ENCODE results near the gene DRG2.

The DRG2 gene

DNA sequence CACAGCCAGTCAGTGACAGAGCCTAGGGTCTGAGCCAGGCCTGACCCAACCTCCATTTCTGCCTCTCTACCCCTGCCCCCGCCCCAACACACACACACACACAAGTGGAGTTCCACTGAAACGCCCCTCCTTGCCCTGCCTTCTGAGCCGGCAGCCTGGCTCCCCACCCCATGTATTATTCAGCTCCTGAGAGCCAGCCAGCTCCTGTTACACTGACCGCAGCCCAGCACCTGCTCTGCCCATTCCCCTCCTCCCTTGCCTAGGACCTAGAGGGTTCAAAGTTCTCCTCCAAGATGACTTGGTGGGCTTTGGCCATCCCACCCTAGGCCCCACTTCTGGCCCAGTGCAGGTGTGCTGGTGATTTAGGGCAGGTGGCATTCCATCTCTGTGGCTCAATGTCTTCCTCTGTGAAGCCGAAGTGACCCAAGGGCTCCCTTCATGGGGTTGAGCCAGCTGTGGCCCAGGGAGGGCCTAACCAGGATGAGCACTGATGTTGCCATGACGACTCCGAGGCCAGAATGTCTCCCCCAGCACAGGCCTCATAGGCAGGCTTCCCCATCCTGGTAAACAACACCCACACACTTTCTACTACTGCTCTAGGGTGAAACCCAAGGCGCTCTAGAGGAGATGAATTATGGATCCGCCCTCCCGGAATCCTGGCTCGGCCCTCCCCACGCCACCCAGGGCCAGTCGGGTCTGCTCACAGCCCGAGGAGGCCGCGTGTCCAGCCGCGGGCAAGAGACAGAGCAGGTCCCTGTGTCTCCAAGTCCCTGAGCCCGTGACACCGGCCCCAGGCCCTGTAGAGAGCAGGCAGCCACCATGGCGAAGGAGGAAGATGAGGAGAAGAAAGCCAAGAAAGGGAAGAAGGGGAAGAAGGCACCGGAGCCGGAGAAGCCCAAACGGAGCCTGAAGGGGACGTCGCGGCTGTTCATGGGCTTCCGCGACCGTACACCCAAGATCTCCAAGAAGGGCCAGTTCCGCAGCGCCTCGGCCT, 30.5 kb downstream of the DRG2 start:
- DNase-seq: no peak

DNA sequence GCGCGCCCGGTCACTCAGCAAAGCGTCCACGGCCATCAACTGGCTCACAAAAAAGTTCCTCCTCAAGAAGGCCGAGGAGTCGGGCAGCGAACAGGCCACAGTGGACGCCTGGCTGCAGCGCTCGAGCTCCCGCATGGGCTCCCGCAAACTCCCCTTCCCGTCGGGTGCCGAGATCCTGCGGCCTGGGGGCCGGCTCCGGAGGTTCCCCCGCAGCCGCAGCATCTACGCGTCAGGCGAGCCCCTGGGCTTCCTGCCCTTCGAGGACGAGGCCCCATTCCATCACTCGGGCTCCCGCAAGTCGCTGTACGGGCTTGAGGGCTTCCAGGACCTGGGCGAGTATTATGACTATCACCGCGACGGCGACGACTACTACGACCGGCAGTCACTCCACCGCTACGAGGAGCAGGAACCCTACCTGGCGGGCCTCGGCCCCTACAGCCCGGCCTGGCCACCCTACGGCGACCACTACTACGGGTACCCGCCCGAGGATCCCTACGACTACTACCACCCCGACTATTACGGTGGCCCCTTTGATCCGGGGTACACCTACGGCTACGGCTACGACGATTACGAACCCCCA, 31.5 kb downstream of the DRG2 start:
- DNase-seq: no peak

DNA sequence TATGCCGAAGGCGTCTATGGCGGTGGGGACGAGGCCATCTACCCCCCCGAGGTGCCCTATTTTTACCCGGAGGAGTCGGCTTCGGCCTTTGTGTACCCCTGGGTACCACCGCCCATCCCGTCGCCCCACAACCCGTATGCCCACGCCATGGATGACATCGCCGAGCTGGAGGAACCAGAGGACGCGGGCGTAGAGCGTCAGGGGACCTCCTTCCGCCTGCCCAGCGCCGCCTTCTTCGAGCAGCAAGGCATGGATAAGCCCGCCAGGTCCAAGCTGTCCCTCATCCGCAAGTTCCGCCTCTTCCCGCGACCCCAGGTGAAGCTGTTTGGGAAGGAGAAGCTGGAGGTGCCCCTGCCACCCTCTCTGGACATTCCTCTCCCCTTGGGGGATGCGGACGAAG, 32.2 kb downstream of the DRG2 start:
- DNase-seq: no peak

DNA sequence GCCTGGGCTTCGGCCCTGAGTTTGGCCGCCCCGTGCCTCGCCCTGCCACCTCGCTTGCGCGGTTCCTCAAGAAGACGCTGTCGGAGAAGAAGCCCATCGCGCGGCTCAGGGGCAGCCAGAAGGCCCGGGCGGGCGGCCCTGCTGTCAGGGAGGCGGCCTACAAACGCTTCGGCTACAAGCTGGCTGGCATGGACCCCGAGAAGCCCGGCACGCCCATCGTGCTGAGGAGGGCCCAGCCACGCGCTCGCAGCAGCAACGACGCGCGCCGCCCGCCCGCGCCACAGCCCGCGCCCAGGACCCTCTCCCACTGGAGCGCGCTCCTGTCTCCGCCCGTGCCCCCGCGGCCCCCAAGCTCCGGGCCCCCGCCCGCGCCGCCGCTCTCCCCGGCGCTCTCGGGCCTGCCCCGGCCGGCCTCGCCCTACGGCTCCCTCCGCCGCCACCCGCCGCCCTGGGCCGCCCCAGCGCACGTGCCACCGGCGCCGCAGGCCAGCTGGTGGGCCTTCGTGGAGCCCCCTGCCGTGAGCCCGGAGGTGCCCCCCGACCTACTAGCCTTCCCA, 32.8 kb downstream of the DRG2 start:
- no peak for DNase-seq

DNA sequence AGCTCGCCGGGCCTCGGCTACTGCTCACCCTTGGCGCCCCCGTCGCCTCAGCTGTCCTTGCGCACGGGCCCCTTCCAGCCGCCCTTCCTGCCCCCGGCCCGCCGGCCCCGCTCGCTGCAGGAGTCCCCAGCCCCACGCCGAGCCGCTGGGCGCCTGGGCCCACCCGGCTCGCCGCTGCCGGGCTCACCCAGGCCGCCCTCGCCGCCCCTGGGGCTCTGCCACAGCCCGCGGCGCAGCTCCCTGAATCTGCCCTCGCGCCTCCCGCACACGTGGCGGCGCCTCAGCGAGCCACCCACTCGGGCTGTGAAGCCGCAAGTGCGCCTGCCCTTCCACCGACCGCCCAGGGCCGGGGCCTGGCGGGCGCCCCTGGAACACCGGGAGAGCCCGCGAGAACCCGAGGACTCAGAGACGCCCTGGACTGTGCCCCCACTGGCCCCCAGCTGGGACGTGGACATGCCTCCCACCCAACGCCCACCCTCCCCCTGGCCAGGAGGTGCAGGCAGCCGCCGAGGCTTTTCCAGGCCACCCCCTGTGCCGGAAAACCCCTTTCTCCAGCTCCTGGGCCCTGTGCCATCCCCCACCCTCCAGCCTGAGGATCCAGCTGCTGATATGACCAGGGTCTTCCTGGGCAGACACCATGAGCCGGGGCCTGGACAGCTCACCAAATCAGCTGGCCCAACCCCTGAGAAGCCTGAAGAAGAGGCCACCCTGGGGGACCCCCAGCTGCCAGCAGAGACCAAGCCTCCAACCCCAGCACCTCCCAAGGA, 33.6 kb downstream of the DRG2 start:
- DNase-seq: no peak

DNA sequence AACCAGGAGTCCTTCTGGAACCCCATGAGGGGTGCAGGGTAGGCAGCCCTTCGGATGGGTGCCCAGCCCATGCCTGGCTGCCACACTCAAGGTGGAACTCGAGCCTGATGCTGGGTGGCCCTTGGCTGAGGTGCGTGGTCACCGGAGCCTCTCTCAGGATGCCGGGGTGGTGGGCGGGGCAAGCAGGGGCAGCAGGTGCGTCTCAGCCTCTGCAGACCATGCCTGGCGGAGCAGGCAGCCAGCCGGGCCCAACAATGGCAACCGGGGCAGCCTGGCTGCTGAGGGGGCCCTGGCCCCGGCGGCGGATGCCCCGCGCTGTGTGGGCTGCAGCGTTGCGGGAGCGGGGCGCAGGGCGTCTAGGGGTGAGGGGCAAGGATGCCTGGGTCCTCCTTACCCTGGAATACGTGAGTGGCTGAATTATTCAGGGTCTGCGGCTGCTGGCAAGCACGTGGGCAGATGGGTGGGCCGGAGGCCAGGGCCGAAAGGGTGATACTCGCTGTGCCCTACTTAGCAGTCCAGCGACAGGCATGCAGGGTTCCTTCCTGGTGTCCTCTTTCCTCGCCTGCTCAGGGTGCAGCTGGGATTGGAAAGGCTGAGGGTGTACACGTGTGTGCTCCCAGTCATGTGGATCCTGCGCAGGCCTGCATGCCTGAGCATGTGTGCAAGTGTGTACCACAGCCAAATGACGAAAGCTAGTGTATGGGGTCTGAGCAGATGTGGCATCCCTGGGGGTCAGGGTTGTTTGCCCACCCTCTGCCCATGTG, 35.4 kb downstream of the DRG2 start:
- no peak for DNase-seq

DNA sequence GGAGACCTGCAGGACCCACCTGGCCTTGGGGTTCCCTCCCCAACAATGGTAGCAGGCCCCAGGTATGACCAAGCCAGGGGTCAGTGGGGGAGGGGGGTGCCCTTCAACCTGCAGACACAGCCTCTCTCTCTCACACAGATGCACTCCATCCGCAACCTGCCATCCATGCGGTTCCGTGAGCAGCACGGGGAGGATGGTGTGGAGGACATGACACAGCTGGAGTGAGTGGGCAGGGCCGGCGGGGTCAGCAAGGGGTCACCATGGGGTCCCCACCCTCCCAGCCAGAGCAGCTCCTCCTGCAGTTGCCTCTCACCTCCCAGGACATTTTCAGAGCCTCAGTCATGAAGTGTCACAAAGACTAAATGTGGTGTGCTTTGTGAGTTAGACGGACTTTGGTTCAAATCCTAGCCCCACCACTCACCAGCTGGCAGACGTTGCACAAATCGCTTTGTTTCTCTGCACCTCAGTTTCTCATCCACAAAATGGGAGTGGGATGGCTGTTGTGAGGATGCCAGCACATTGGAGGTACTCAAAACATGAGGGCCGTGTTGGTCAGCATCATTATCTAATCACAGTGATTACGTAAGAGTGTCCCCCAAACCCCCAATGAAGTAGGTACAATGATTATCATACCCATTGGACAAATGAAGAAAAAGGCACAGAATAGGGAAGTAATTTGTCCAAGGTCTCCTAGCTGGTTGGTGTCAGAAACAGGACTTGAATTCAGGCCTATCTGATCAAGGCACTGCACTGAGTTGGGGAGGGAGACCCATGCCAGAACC, 36.8 kb downstream of the DRG2 start:
- no peak for DNase-seq

DNA sequence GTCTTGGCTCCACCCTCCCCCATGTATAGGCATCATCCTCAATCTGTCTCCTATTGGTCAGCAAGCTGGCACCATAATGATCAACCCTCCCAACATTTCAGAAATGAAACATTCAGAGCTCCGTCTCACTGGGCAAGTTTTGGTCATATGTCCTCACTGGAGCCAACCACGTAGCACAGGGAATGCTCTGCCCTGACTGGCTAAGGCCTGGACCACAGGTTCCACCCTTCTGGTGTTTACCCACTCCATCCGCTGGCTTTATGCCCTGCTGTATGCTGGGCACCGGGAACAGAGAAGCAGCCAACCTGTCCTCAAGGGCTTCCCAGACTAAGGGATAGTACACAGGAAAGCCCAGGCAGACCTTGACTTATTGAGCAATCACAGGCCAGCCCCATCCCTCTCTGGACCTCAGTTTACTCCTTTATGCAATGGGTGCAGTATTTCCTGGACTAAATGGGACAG, 41.3 kb downstream of the DRG2 start:
- peak; percentile 33 for DNase-seq

DNA sequence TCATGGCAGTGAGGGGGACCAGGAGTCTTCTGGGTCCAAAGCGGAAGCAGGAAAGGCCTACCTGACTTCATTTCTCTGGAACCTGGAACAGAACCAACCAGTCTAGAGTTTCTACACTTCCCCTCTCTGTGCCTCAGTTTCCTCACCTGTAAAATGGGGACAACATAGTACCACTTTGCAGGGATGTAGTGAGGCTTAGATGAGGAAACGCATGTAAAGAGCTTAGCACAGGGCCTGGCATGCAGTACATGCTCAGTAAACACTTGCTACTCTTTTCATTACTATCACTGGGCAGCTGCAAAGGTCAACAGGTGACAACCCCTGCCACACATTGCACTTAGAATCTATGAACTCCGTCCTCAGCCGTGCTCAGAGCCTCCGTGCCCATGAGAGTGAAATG, 45.0 kb downstream of the DRG2 start:
- no peak for DNase-seq

DNA sequence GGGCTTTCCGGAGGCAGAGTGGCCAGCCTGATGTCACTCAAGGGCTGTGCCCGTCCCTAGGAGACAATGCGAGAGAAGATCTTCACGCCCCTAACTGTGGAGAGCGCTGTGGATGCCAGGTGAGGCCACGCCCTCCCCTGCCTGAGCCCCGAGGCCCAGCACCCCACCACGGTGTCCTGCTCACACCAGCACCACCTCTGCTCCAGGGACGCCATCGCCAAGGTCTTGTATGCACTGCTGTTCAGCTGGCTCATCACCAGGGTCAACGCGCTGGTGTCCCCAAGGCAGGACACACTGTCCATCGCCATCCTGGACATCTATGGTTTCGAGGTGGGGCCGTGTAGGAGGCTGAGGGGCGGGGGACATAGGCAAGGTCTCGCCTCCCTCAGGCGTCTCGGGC, 48.6 kb downstream of the DRG2 start:
- no peak for DNase-seq

DNA sequence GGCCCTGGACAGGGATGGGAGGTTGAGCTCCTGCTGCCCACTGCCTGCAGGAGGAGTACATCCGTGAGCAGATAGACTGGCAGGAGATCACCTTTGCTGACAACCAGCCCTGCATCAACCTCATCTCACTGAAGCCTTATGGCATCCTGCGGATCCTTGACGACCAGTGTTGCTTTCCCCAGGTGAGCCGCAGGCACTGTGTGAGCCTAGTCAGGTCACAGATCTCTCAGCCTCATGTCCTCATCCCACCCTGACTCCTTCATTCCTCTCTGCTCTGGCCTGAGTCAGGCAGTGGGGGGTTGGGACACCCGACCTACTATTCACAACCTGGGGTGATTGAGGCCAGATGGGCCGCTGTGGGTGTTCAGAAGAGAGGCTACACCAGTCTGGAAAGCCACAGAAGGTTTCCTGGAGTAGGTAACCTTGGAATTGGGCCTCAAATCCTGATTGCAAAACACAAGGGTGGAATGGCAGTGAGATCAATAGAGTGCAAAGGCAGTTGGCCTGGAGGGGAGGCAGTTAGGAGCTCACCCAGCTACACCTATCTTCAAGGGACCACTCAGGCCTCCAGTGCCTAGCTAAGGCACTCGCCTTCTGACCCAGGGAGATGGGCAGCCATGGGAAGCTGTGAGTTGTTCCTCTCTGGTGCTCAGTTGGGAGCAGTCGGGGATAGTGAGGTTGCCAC, 50.5 kb downstream of the DRG2 start:
- DNase-seq: no peak

DNA sequence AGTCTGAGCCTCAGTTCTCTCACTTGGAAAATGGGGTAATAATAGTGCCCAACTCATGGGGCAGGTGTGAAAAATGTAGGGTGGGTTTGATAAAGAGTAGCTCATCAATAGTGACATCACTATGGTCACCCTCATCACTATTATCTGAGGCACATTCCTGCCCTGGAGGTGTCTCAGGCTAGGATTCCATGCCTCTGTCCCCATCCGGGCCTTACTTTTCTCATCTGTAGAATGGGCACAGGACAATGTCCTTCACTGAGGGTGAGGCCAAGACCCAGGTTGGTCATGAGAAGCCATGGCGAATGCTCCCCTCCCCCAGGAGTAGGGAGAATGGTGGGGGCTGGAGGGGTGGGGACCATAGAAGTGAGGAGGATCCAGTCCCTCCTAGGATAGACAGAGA, 51.3 kb downstream of the DRG2 start:
- no peak for DNase-seq

DNA sequence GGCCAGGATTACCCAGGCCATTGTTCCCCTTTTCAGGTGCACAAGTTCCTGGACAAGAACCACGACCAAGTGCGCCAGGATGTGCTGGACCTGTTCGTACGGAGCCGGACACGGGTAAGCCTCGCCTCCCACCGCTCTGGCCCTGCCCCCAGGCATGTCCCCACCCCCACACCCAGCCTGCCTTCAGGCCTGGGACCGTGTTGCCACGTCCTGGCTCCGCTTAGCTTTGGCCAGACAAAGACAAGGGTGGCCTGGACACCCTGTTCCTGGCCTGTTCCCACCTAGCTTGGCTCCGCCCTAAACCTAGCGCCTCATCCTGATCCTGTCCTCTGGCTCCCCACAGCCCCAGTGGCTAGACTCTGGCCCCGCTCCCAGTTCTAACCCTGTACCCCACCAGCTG, 51.8 kb downstream of the DRG2 start:
- DNase-seq: no peak

DNA sequence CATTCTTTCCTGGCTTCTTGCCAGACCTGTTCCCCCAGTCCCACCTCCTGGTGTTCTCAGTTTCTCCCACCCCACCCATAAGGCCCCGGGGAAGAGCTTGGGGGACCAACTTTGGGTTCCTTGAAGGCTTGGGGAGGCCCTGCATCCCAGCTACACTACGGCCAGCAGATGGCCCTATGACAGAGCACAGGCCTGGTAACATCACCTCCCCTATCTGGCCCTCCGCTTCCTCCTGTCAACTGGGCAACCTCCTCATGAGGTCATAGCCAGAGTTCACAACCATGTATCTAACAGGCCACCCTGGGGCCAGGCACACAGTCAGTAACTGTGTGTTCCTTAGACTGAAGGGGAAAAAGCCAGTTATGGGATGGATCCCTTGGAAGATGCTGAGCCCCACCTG, 52.2 kb downstream of the DRG2 start:
- no peak for DNase-seq

DNA sequence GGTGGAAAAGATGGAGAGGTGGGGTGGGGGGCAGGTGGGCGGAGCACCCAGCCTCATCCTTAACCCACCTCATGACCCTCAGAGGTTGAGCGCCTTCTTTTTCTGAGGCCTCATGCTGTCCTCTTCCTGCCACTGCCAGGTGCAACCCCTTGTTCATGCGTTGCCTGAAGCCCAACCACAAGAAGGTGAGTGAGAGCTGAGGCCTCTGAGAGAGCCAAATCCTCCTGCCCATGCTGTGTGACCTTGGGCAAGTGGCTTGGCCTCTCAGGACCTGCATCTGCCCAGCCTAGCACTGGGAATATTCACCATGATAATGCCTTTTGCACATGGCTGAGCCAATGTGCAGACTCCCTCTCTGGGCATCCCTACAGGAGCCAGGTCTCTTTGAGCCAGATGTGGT, 52.9 kb downstream of the DRG2 start:
- no peak for DNase-seq

DNA sequence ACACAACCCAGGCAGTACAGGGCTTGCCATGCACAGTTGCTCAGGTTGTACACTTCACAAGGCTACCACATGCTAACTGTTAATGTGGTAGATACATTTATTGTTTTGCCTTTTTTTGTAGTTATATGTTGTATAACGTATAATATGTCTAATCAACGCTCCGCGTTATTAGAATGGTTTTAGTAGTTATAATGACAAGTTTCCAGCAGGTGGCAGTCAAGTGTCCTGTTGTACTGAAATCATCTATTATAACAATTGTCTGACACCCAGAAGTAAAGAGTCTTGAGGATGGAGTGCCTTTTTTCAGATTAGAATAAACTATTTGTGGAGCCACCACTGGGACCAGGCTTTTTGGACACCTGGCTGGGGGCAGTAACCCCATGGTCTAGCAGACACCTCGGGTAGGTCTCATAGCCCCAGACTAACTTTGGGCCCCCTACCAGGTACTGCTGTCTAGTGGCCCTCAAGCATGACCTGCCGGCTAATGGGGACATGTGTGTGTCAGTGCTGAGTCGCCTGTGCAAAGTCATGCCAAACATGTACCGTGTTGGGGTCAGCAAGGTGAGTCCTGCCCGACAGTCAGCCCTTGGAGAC, 53.6 kb downstream of the DRG2 start:
- DNase-seq: peak; percentile 41

DNA sequence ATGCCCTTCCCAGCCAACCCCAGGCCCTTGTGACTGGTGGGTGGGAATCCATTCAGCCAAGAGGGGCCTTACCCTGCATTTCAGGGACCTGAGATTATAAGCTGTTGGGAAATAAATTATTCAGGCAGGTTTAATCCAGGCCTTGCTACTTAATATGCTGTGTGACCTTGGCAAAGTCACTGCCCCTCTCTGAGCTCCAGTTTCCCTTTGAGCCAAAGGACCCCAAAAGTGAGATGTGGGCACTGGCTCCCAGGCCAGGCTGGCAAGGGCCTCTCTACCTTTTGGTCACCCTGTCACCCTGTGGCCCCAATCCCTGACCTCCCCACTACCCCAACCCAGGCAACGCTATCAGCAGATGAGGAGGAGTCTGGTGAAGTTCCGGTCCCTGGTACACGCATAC, 54.7 kb downstream of the DRG2 start:
- no peak for DNase-seq

DNA sequence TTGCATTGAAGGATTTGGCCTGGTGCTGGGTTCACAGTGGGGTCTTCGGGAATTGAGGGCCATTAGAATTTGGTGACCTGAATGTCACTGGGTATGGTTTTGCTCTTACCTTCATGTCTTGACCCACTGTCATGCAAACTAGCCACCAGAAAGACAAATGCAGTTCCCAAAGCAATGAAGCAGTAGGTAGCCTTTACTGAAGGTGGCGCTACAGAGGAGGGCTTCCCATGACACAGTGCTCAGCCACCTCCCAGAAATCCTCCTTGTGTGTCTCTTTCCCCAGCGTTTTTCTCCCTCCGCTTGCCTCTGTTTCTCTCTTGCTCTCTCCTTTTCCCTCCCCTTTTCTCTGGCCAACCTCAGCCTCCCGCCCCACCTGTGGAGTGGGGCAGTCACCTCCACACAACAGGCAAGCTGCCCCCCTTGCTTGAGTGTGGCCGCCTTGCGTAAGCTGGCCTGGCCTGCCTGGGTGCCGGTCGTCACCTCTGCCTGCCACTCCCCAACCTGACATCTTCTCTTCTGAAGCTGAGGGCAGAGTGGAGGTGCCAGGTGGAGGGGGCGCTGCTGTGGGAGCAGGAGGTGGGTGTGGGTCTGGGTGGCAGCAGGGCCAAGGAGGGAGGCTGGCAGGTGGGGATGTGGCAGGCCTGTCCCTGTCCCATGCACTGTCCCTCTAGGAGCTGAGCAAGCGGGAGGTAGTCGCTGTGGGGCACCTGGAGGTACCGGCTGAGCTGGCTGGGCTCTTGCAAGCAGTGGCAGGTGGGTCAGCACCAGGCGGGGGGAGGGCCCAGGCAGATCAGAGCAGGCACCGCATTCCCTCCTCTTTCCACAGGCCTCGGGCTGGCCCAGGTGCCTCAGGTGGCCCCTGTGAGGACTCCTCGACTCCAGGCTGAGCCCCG, 55.5 kb downstream of the DRG2 start:
- no peak for DNase-seq

DNA sequence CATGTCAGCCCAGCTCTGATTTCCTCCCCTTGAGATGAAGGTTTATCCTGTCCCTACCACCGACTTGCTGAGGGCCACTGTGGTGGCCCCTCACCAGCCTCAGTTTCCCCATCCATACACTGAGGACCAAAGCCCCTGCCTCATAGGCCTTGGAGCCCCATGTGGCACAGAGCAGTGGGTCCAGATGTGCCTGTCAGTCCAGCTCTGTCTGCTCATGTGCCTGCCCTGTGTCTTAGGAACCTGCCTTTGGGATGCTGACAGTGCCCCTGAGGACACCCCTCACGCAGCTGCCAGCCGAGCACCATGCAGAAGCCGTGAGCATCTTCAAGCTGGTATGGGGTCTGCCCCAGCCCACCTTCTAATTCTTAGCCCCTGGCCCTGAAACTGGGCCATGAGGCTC, 56.5 kb downstream of the DRG2 start:
- DNase-seq: no peak

DNA sequence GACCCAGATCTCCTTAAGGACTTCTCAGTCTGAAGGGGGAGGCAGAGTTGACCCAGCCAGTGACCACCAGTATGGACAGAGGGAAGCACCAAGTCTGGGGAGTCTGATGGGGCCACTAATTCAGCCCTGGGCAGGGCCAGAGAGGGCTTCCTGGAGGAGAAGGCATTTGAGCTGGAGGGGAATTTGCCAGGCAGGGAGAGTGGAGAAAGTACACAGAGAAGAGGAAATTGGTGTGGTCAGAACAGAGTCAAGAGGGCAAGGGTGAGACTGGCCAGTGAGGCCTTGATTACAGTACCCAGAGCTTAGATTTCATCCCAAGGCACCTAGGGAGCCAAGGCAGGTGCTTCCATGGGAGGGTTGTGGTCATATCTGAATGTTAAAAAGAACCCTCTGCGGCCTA, 57.1 kb downstream of the DRG2 start:
- no peak for DNase-seq
